Measurements from ENCODE around the gene SLC7A6. TPM values are rescaled to one million over a fixed set of nuclear protein-coding genes. Genes with fewer than 3 reads are reported as not detected.
A peak's percentile ranks its signal among the peaks of the same experiment; 100 is the strongest.

SLC7A6 gene
- total and polyA plus RNA-seq, 3 experiments from 2014 or later, result 18.7 to 94.9 (median 91.2) TPM

DNA sequence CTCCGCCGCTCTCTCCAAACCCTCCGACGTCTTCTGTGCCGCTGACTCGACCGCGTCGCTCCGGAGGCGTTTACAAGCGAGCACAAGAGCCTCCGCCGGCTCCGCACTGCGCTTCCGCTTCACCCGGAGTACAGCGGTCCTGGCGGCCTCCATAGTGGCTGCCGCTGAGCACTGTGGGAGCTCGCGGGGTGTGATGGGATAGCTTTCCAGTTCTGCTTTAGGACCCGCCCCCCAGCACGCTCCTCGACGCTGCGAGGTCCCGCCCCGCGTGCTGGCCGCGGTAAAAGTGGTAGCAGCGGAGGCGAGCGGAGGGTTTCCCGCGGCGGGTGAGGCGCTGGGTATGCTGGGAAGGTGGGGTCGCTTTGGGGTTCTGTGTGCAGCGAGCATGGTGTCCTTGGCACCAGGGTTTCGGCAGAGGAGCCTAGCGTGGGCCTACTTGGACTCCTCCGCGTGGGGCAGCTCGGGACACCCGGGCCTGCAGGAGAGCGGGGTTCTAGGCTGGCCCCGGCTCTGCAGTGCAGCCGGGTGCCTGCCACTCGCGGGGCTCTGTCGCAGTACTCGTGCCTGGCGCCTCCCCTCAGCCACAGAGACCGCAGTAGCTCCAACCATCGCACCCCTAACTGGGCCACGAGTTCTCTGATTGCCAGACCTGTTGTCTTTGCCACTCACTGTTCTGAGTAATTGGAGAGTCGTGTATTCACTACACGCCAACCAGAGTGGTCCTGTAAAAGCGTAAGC, 46.6 kb downstream of the SLC7A6 start, which contains the start of the genes PRMT7 and SLC7A6OS:
PRMT7 (plus strand) TSS at position 246 of the 738 bp plus-strand sequence. CDS start 4,961 bp downstream, outside the sequence.
SLC7A6OS (minus strand) TSS at position 173 of the 738 bp plus-strand sequence; CDS start at position 153, 20 bp downstream.
- peak within 1 kb of the TSS; percentile 95 for H3K4me3 ChIP-seq (ENCODE audit: low read length)
- no peaks in the 10 kb centered on the region for H3K27me3 ChIP-seq (ENCODE audit: insufficient read depth, low read length, poor library complexity, severe bottlenecking)
- ChIA-PET POLR2A (interaction anchor here (0.5 to 2.2 kb wide), 14 partner anchors 9 to 994 kb away, joined by 3 to 26 read pairs (median 5); partner anchors contain the start of genes ESRP2 and SLC7A6), CTCF (interaction anchor here (0.6 to 11.2 kb wide), 17 partner anchors 9 to 494 kb away, joined by 3 to 131 read pairs (median 6); partner anchors contain the start of gene SLC7A6)
- peak within 1 kb of the TSS; percentile 90 to 99 (median 98) for H3K4me3 Mint-ChIP-seq
- peaks cover 44 to 63% (median 53%) of the 10 kb centered on the region in 3 donors for H3K4me1 Mint-ChIP-seq
- peak within 1 kb of the TSS; percentile 83 for H3K27ac ChIP-seq (ENCODE audit: low read depth, low read length)
- H3K27me3 Mint-ChIP-seq, result no peaks in the 10 kb centered on the region
- H3K4me1 ChIP-seq (ENCODE audit: insufficient read depth, low read length), result peaks cover 43% of the 10 kb centered on the region
- DNase-seq, result peak; percentile 90 to 94 (median 92)
- H3K36me3 ChIP-seq (ENCODE audit: insufficient read depth, low read length), result peaks cover 14% of the 10 kb centered on the region
- H3K9me3 Mint-ChIP-seq, result no peaks in the 10 kb centered on the region
- peaks cover 0 to 60% (median 15%) of the 10 kb centered on the region in 3 donors for H3K36me3 Mint-ChIP-seq
- H3K9me3 ChIP-seq (ENCODE audit: low read length), result no peaks in the 10 kb centered on the region
- peak within 1 kb of the TSS; percentile 92 to 98 (median 98) for H3K27ac Mint-ChIP-seq

DNA sequence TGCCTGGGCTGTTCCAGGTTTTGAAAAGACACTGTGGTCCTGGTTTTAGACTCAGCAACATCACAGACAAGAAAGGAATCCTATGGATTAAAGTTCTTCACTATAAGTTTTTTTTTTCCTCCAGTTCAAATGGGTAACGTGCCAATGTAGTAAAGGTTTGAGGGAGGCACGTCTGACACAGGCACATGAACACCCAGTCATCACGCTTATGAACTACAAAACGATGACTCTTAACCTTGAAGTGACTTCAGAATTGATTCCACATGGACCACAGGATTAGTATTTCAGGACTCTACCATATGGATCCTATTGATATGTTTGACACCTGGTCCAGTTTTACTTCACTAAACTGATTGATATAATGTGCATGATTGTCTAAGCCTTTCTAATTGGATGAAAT, 48.8 kb downstream of the SLC7A6 start:
- Mint-ChIP-seq H3K4me3 (peak overlapping the region in 2 of 7 donors; percentile 15 to 75), H3K4me1 (peaks cover 43 to 55% (median 47%) of the 10 kb centered on the region in 3 donors), H3K27ac (peak overlapping the region in 1 of 8 donors; percentile 61), H3K36me3 (peaks cover 0 to 62% (median 15%) of the 10 kb centered on the region in 3 donors), H3K27me3 (no peaks in the 10 kb centered on the region), H3K9me3 (no peaks in the 10 kb centered on the region)
- H3K4me1 ChIP-seq (ENCODE audit: insufficient read depth, low read length), result peaks cover 38% of the 10 kb centered on the region
- H3K9me3 ChIP-seq (ENCODE audit: low read length), result no peaks in the 10 kb centered on the region
- no peak for DNase-seq
- no peak overlapping the region for H3K27ac ChIP-seq (ENCODE audit: low read depth, low read length)
- ChIA-PET CTCF (interaction anchor here (22.5 kb wide), 1 partner anchor 52 kb away, joined by 405 read pairs; the partner anchor contains the start of gene SLC7A6), POLR2A (no interaction called here)
- H3K27me3 ChIP-seq (ENCODE audit: insufficient read depth, low read length, poor library complexity, severe bottlenecking), result no peaks in the 10 kb centered on the region
- peaks cover 15% of the 10 kb centered on the region for H3K36me3 ChIP-seq (ENCODE audit: insufficient read depth, low read length)
- no peak overlapping the region for H3K4me3 ChIP-seq (ENCODE audit: low read length)

DNA sequence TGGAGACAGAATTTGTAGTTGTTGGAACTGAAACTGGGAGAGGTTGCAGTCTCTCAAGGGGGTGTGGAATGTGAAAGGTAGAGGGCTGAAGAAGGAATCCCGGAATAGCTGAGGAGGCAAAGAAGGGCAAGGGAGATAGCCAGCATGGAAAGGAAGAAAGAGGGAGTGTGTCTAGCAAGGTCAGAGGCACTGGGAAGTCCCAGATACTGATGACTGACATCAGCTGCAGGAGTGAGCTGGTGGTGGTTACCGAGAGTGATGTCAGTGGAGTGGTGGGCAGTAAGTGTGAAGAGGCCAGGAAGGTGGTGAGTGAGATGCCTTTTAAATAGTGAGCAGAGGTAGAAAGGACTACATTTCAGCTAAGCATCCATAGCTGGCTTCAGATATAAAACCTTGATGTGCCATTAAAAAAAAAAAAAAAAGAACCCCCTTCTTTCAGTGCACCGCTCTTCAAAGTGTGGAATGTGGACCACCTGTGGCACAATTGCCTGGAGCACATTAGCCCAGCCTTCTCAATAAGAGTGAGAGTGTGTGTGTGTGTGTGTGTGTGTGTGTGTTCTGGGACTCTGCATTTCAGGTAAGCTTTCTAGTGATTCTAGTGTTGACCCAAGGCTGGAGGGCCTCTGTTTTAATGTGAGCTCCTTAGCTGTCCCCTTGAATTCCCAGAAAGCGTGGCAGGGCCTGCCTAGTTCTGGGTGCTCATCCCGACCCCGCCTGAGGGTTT, 55.0 kb downstream of the SLC7A6 start:
- H3K4me1 Mint-ChIP-seq, result peaks cover 19 to 31% (median 22%) of the 10 kb centered on the region in 3 donors
- no peak overlapping the region for H3K4me3 ChIP-seq (ENCODE audit: low read length)
- ChIA-PET POLR2A (interaction anchor here (0.5 to 0.7 kb wide), 2 partner anchors 29 to 257 kb away, joined by 3 to 4 read pairs; no protein-coding TSS in a partner anchor), CTCF (interaction anchor here (1.4 to 22.5 kb wide), 2 partner anchors 9 to 59 kb away, joined by 6 to 405 read pairs; partner anchors contain the start of gene SLC7A6)
- DNase-seq, result no peak
- H3K27ac Mint-ChIP-seq, result peak overlapping the region in 7 of 8 donors; percentile 3 to 88 (median 73)
- H3K36me3 Mint-ChIP-seq, result peaks cover 0 to 69% (median 11%) of the 10 kb centered on the region in 3 donors
- H3K9me3 Mint-ChIP-seq, result no peaks in the 10 kb centered on the region
- H3K4me3 Mint-ChIP-seq, result no peak overlapping the region
- no peaks in the 10 kb centered on the region for H3K27me3 ChIP-seq (ENCODE audit: insufficient read depth, low read length, poor library complexity, severe bottlenecking)
- no peaks in the 10 kb centered on the region for H3K27me3 Mint-ChIP-seq
- no peaks in the 10 kb centered on the region for H3K4me1 ChIP-seq (ENCODE audit: insufficient read depth, low read length)
- H3K27ac ChIP-seq (ENCODE audit: low read depth, low read length), result no peak overlapping the region
- H3K9me3 ChIP-seq (ENCODE audit: low read length), result no peaks in the 10 kb centered on the region
- H3K36me3 ChIP-seq (ENCODE audit: insufficient read depth, low read length), result peaks cover 16% of the 10 kb centered on the region

DNA sequence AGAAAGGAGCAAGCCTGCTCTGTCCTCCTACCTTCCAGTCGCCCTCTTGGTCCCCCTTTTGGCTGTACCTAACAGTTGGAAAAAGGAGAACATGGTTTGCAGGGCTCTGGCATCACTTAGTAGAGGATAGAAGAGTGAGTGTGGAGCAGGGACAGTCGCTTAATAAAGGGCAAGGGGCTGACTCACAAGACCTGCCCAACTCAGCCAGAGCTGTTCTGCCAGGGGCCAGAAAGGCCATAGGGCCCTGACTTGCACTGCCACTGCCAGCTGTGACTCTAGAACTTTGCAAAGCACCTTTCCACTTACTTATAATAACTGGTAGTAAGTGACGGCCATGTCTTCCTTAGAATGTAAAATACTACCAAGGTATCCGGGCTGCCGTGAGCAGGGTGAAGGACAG, 60.0 kb downstream of the SLC7A6 start:
- Mint-ChIP-seq H3K4me1 (peaks cover 5 to 17% (median 8%) of the 10 kb centered on the region in 3 donors), H3K9me3 (no peaks in the 10 kb centered on the region), H3K4me3 (no peak overlapping the region), H3K36me3 (peaks cover 0 to 65% (median 10%) of the 10 kb centered on the region in 3 donors), H3K27me3 (no peaks in the 10 kb centered on the region), H3K27ac (peak overlapping the region in 2 of 8 donors; percentile 72 to 89)
- H3K4me1 ChIP-seq (ENCODE audit: insufficient read depth, low read length), result peaks cover 4% of the 10 kb centered on the region
- DNase-seq, result no peak
- no peaks in the 10 kb centered on the region for H3K27me3 ChIP-seq (ENCODE audit: insufficient read depth, low read length, poor library complexity, severe bottlenecking)
- no peak overlapping the region for H3K27ac ChIP-seq (ENCODE audit: low read depth, low read length)
- no peak overlapping the region for H3K4me3 ChIP-seq (ENCODE audit: low read length)
- ChIA-PET CTCF (interaction anchor here (22.5 kb wide), 1 partner anchor 64 kb away, joined by 405 read pairs; the partner anchor contains the start of gene SLC7A6), POLR2A (no interaction called here)
- H3K36me3 ChIP-seq (ENCODE audit: insufficient read depth, low read length), result peaks cover 18% of the 10 kb centered on the region
- H3K9me3 ChIP-seq (ENCODE audit: low read length), result no peaks in the 10 kb centered on the region

DNA sequence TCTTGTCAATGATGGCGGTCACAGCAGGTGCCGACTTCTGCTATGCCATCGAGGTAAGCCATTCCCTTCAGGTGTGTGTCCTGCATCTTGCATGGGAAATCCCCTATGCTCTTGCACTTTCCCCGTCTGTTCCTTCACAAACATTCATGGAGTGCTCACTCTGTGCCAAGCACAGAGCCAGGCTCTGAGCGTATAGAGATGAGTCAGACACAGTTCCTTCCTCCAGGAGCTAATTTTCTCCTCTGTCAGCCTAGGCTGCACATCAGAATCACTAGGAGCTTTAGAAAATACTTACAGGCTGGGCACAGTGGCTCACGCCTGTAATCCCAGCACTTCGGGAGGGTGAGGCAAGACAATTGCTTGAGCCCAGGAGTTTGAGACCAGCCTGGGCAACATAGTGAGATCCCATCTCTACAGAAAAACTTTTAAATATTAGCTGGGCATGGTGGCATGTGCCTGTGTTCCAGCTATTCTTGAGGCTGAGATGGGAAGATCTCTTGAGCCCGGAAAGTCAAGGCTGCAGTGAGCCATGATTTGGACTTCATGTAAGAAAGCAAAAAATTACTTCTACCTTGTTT, 60.5 kb downstream of the SLC7A6 start:
- no peak overlapping the region for H3K27ac Mint-ChIP-seq
- H3K4me1 Mint-ChIP-seq, result peaks cover 5 to 14% (median 6%) of the 10 kb centered on the region in 3 donors
- Histone ChIP-seq H3K27ac (ENCODE audit: low read depth, low read length) (no peak overlapping the region), H3K4me1 (ENCODE audit: insufficient read depth, low read length) (peaks cover 4% of the 10 kb centered on the region), H3K4me3 (ENCODE audit: low read length) (no peak overlapping the region), H3K36me3 (ENCODE audit: insufficient read depth, low read length) (peaks cover 17% of the 10 kb centered on the region), H3K27me3 (ENCODE audit: insufficient read depth, low read length, poor library complexity, severe bottlenecking) (no peaks in the 10 kb centered on the region), H3K9me3 (ENCODE audit: low read length) (no peaks in the 10 kb centered on the region)
- DNase-seq, result no peak
- H3K36me3 Mint-ChIP-seq, result peaks cover 0 to 64% (median 10%) of the 10 kb centered on the region in 3 donors
- POLR2A ChIA-PET, result no interaction called here
- H3K4me3 Mint-ChIP-seq, result no peak overlapping the region
- CTCF ChIA-PET, result interaction anchor here (22.5 kb wide), 1 partner anchor 64 kb away, joined by 405 read pairs; the partner anchor contains the start of gene SLC7A6
- H3K27me3 Mint-ChIP-seq, result no peaks in the 10 kb centered on the region
- H3K9me3 Mint-ChIP-seq, result no peaks in the 10 kb centered on the region

DNA sequence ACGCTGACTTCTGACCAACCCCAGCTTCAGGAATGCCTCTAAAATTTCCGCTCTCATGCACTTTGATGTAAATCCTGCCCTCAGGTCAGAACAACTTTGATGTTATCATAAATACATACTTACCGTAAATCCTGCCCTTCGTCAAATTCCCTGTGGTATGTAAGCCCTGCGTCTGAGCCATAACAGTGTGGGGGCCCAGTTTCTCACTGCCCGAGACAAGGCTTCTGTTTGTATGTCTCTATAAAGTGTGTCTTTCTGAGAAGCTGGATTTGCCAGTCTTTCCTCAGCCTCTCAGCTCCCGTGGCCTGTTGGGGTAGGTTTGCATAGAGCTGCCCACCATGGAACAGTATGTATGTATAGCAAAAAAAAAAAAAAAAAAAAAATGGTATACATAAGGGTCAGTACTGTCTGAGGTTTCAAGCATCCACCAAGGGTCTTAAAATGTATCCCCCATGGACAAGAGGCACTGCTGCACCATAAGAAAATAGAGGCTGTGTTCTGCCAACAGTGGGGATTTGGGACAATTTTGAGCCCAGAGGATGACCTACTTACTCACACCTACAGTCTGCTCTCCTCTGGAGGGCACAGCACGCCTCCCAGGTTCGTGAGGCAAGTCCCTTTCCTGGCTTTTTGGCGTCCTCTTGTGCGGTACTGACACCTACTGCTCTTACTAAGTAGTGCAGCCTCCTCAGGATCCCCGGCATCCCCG, 64.0 kb downstream of the SLC7A6 start:
- peaks cover 3 to 12% (median 5%) of the 10 kb centered on the region in 3 donors for H3K4me1 Mint-ChIP-seq
- H3K36me3 Mint-ChIP-seq, result peaks cover 0 to 64% (median 10%) of the 10 kb centered on the region in 3 donors
- peak overlapping the region in 5 of 8 donors; percentile 7 to 83 (median 38) for H3K27ac Mint-ChIP-seq
- H3K4me1 ChIP-seq (ENCODE audit: insufficient read depth, low read length), result peaks cover 12% of the 10 kb centered on the region
- no peaks in the 10 kb centered on the region for H3K27me3 ChIP-seq (ENCODE audit: insufficient read depth, low read length, poor library complexity, severe bottlenecking)
- DNase-seq, result peak; percentile 59 to 87 (median 70)
- H3K9me3 Mint-ChIP-seq, result no peaks in the 10 kb centered on the region
- H3K27ac ChIP-seq (ENCODE audit: low read depth, low read length), result no peak overlapping the region
- no peak overlapping the region for H3K4me3 ChIP-seq (ENCODE audit: low read length)
- no peaks in the 10 kb centered on the region for H3K27me3 Mint-ChIP-seq
- no peak overlapping the region for H3K4me3 Mint-ChIP-seq
- ChIA-PET CTCF (interaction anchor here (0.7 to 22.5 kb wide), 33 partner anchors 9 to 256 kb away, joined by 3 to 405 read pairs (median 6); partner anchors contain the start of genes PLA2G15, PRMT7, SLC7A6 and SLC7A6OS), POLR2A (interaction anchor here (0.6 to 3.6 kb wide), 4 partner anchors 64 to 969 kb away, joined by 4 to 14 read pairs (median 6); partner anchors contain the start of gene SLC7A6)
- H3K9me3 ChIP-seq (ENCODE audit: low read length), result no peaks in the 10 kb centered on the region
- H3K36me3 ChIP-seq (ENCODE audit: insufficient read depth, low read length), result peaks cover 18% of the 10 kb centered on the region

Data from CD8-positive, alpha-beta memory T cell (primary cell).